HepG2 (cell line): ENCODE measurements around the gene RPE. TPM values are rescaled to one million over a fixed set of nuclear protein-coding genes. Genes with fewer than 3 reads are reported as not detected.

ENCODE experiments used
- BRF2 ChIP-seq: sonication (generic); formaldehyde crosslinking; IDR thresholded peaks from 2 replicates; pipeline ENCODE4 v1.8.1; 2022; ENCODE audit warnings: mild to moderate bottlenecking, missing genetic modification reagents
- CEBPG ChIP-seq: IDR thresholded peaks from 2 replicates; pipeline ENCODE4 v1.6.1; 2016
- ETV5 ChIP-seq: IDR thresholded peaks from 2 replicates; pipeline ENCODE4 v1.6.1; 2018; ENCODE audit warnings: missing biosample characterization, missing genetic modification reagents, inconsistent platforms, borderline replicate concordance
- FLYWCH1 ChIP-seq: sonication (generic); formaldehyde crosslinking; IDR thresholded peaks from 2 replicates; pipeline ENCODE4 v1.8.1; 2023; ENCODE audit warnings: mild to moderate bottlenecking, missing genetic modification reagents
- GPBP1L1 ChIP-seq: sonication (generic); formaldehyde crosslinking; IDR thresholded peaks from 2 replicates; pipeline ENCODE4 v1.5.0; 2020; ENCODE audit warnings: mild to moderate bottlenecking, missing genetic modification reagents
- HNRNPLL ChIP-seq: fragments of 200-400 bp; formaldehyde crosslinking; IDR thresholded peaks from 2 replicates; pipeline ENCODE4 v1.6.1; 2017; ENCODE audit warnings: mild to moderate bottlenecking, low read depth, low read length; ENCODE audit not compliant: poor library complexity, severe bottlenecking
- MAFF ChIP-seq: IDR thresholded peaks from 2 replicates; pipeline ENCODE4 v1.6.1; 2011; ENCODE audit warnings: low read depth, low read length, improper control_type of control experiment
- PCBP2 ChIP-seq: fragments of 200-400 bp; formaldehyde crosslinking; optimal IDR thresholded peaks from 2 replicates; pipeline ENCODE3; 2018; ENCODE audit warnings: low read length, low read depth; ENCODE audit not compliant: poor library complexity, severe bottlenecking
- RBAK ChIP-seq: sonication (generic); formaldehyde crosslinking; IDR thresholded peaks from 2 replicates; pipeline ENCODE4 v1.5.1; 2020; ENCODE audit warnings: mild to moderate bottlenecking, missing genetic modification reagents
- SKI ChIP-seq: fragments of 450-650 bp; IDR thresholded peaks from one replicate; pipeline ENCODE4 v1.6.1; 2018; ENCODE audit warnings: mild to moderate bottlenecking; ENCODE audit not compliant: partially characterized antibody
- TFE3 ChIP-seq: IDR thresholded peaks from 2 replicates; pipeline ENCODE4 v1.6.1; 2016
- THAP8 ChIP-seq: sonication (generic); formaldehyde crosslinking; IDR thresholded peaks from 2 replicates; pipeline ENCODE4 v1.5.1; 2020; ENCODE audit warnings: missing genetic modification reagents, mild to moderate bottlenecking, borderline replicate concordance
- ZKSCAN8 ChIP-seq: IDR thresholded peaks from 2 replicates; pipeline ENCODE4 v1.6.1; 2016; ENCODE audit warnings: borderline replicate concordance, missing genetic modification reagents, missing compliant biosample characterization
- ZNF138 ChIP-seq: sonication (generic); formaldehyde crosslinking; IDR thresholded peaks from 2 replicates; pipeline ENCODE4 v1.5.0; 2020; ENCODE audit warnings: mild to moderate bottlenecking, low read depth, missing genetic modification reagents
- ZNF143 ChIP-seq: sonication (generic); formaldehyde crosslinking; IDR thresholded peaks from 2 replicates; pipeline ENCODE4 v1.4.0; 2020; ENCODE audit warnings: missing genetic modification reagents
- ZNF180 ChIP-seq: sonication (generic); formaldehyde crosslinking; IDR thresholded peaks from 2 replicates; pipeline ENCODE4 v1.4.0; 2020; ENCODE audit warnings: low read depth, missing genetic modification reagents, borderline replicate concordance
- ZNF30 ChIP-seq: sonication (generic); formaldehyde crosslinking; IDR thresholded peaks from 2 replicates; pipeline ENCODE4 v1.5.0; 2020; ENCODE audit warnings: mild to moderate bottlenecking, missing genetic modification reagents
- ZNF432 ChIP-seq: sonication (generic); formaldehyde crosslinking; IDR thresholded peaks from 2 replicates; pipeline ENCODE4 v1.5.0; 2020; ENCODE audit warnings: missing genetic modification reagents, mild to moderate bottlenecking, borderline replicate concordance
- ZNF552 ChIP-seq: sonication (generic); formaldehyde crosslinking; IDR thresholded peaks from 2 replicates; pipeline ENCODE4 v1.9.0; 2022; ENCODE audit warnings: missing genetic modification reagents, mild to moderate bottlenecking, borderline replicate concordance
- ZNF577 ChIP-seq: sonication (generic); formaldehyde crosslinking; IDR thresholded peaks from 2 replicates; pipeline ENCODE4 v1.4.0; 2020; ENCODE audit warnings: mild to moderate bottlenecking, low read depth, missing genetic modification reagents, borderline replicate concordance
- ZNF639 ChIP-seq: conservative IDR thresholded peaks from 2 replicates; pipeline ENCODE4 v1.6.1; 2018; ENCODE audit warnings: missing genetic modification reagents
- ZNF703 ChIP-seq: sonication (generic); formaldehyde crosslinking; IDR thresholded peaks from 2 replicates; pipeline ENCODE4 v1.5.1; 2020; ENCODE audit warnings: missing genetic modification reagents, mild to moderate bottlenecking, moderate library complexity, borderline replicate concordance
- polyA plus RNA-seq, 8 experiments: library from polyadenylated mRNA; depleted of rRNA in 3 of 8; stranded (reverse) in 7 of 8; unstranded in 1 of 8; fragments of >200 nt; fragmentation: Illumina TruSeq in 4 of 8; extraction: Trizol in 4 of 8; gene quantifications; 2 replicates each; pipeline versions ENCODE4 v1.2.1 to v1.2.3, GENCODE V29; 2011 to 2016; ENCODE audit warnings: low read depth in 4 of 8, missing spikeins in 1 of 8, mixed read lengths in 1 of 8; ENCODE audit not compliant: insufficient read depth in 1 of 8
- total RNA-seq, 5 experiments: library from RNA; depleted of rRNA; stranded (reverse); fragments of >200 nt; fragmentation: Illumina TruSeq; extraction: Trizol; gene quantifications; 2 replicates each; pipeline ENCODE4 v1.2.3, GENCODE V29; 2016; ENCODE audit warnings: low read depth in 1 of 5

RPE gene
- total and polyA plus RNA-seq, 2 of the 13 experiments (the other 11 are each of a cell fraction or from before 2014, with no cell fraction given), result 72.3 to 107 TPM

- TF ChIP-seq GPBP1L1 (CRISPR knock-in tag) (no peak), FLYWCH1 (CRISPR knock-in tag) (0 out of 2 replicates have a peak, but pooled peaks have one; percentile 88), THAP8 (CRISPR knock-in tag) (0 out of 2 replicates have a peak, but pooled peaks have one; percentile 15), CEBPG (no peak; the same call in 1 of the 2 replicates), ETV5 (CRISPR knock-in tag) (peak; percentile 51; the same call in 1 of the 2 replicates), BRF2 (CRISPR knock-in tag) (peak; percentile 46; the same call in 1 of the 2 replicates), HNRNPLL (peak; percentile 76), ZNF552 (CRISPR knock-in tag) (peak; percentile 53; the same call in 1 of the 2 replicates), TFE3 (CRISPR knock-in tag) (peak; percentile 14; the same call in 1 of the 2 replicates), ZNF138 (CRISPR knock-in tag) (peak; percentile 62; the same call in 1 of the 2 replicates), ZNF143 (peak; percentile 81), RBAK (CRISPR knock-in tag) (no peak), MAFF (no peak), ZNF432 (CRISPR knock-in tag) (no peak), SKI (no peak), ZNF577 (CRISPR knock-in tag) (no peak), PCBP2 (no peak), ZNF639 (CRISPR knock-in tag) (no peak), ZKSCAN8 (no peak), ZNF180 (no peak), ZNF30 (CRISPR knock-in tag) (0 out of 2 replicates have a peak, but pooled peaks have one; percentile 18), ZNF703 (no peak)
Observed at GRCh38 chr2:210002158-210003157, at the start of gene RPE (continued).
